ENCODE results near the gene PRF1. TPM values are rescaled to one million over a fixed set of nuclear protein-coding genes. Genes with fewer than 3 reads are reported as not detected.

The PRF1 gene
- total and polyA plus RNA-seq, 8 donors, result under 0.01 to 11.0 (median 1.4) TPM; not detected in 1

GRCh38 chr10:70575486-70575873 is 27.1 kb downstream of the PRF1 start:
- Histone ChIP-seq H3K27me3 (no peaks in the 10 kb centered on the region), H3K4me3 (no peak overlapping the region), H3K27ac (peak overlapping the region in 3 of 5 donors; percentile 61 to 73 (median 68)), H3K9me3 (no peaks in the 10 kb centered on the region), H3K36me3 (peaks cover 0 to 7% (median 0%) of the 10 kb centered on the region in 4 donors), H3K4me1 (peaks cover 14 to 34% (median 30%) of the 10 kb centered on the region in 4 donors)
- WGBS, 5 donors, result 21 to 37% (median 31%) methylated on average over 3 to 4 of the region's 4 CpGs
- no peak for TF ChIP-seq CTCF (IDR thresholded peaks at IDR 0.05)
- no peak for TF ChIP-seq POLR2AphosphoS5 (IDR thresholded peaks at IDR 0.05)
- TF ChIP-seq POLR2A (IDR thresholded peaks at IDR 0.05), result no peak
- TF ChIP-seq EP300 (IDR thresholded peaks at IDR 0.05), result no peak
- intact Hi-C loops (cut with DNase I; ENCODE audit: low total_unique reads), result no loop called here
- DNase-seq, result no peak

DNA sequence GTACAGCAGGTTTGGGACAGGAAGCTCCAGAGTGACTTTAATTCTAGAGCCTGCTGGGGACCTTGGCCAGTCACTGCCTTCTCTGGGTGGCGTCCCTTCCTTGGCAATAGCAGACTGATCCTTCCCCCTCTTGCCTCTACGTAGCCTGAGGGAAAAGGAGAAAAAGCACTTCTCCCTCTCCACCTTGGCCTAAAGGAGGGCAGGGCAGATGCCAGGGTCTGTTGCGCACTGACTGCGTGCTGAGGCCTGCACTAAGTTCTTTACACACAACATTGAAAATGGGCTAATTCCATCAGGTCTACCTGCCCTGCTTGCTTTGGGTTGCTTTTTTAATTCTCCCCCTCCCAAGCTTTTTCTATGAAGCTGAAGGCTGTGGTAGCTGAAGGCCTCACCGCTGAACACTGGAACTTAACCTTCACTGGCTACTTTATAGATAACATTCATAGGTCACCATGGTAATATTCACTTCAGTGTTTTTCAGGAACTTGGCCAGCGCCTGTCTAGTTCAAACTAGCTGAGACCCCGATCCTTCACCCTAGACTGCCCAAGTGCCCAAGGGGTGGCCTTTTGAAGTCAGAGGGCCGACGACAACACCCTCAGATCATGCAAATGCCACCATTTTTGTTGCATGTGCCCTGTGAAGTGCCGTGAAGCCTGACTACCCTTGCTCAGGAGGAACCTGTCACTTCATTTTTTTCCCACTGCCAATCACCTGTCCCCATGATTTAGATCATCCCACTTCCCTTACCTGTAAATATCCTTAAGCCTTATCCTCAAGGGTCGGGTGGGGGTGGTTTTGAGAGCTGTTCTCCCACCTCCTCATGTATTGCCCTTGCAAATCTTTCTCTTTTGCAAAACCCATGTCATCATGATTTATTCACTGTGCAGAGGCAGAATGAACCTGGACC is 28.7 kb downstream of the PRF1 start:
- Histone ChIP-seq H3K27ac (no peak overlapping the region), H3K4me1 (peaks cover 14 to 33% (median 27%) of the 10 kb centered on the region in 4 donors), H3K9me3 (no peaks in the 10 kb centered on the region), H3K4me3 (no peak overlapping the region), H3K27me3 (no peaks in the 10 kb centered on the region), H3K36me3 (peaks cover 0 to 13% (median 0%) of the 10 kb centered on the region in 4 donors)
- TF ChIP-seq POLR2A (IDR thresholded peaks at IDR 0.05), result no peak
- WGBS, 5 donors, result 65 to 86% (median 74%) methylated on average over 11 of the region's 11 CpGs
- intact Hi-C loops (cut with DNase I; ENCODE audit: low total_unique reads), result no loop called here
- no peak for DNase-seq

DNA sequence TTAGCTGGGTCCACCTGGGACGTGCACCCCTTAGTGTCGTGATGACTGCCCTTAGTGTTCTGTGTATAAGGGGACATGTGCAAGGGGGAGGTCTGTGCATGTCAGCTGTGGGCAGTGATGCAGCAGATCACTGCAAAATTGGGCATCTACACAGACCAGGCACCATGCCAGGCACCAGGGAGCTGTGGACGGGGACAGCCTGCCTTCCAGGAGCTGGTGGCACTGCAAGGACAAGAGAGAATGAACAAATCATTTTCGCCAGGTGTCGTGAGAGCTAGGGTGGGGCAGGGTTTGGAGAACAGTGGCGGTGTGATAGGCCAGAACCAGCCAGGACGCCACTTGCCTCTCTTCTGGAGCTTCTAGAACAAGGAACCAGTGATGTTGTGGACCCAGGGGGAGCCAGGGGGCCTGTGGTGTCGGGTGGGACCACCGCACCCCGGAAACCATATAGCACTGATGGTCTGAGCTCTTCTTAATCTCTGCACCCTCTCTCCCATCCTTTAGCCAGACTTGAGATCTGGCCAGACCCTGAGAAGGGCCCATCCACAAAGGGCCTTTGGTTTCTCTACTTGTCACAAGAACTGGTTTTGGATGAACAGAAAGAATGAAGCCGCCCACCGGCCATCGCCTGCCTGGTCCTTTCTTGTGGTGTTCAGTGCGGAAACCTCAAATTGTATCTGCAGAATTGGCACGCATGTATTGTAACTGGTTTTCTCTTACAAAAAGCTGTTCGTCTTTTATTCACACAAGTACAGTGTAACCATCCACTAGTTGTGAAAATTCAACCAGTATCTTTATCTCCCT is 30.7 kb downstream of the PRF1 start:
- Histone ChIP-seq H3K27me3 (no peaks in the 10 kb centered on the region), H3K4me3 (no peak overlapping the region), H3K27ac (no peak overlapping the region), H3K36me3 (peaks cover 0 to 25% (median 3%) of the 10 kb centered on the region in 4 donors), H3K4me1 (peaks cover 14 to 20% (median 15%) of the 10 kb centered on the region in 4 donors), H3K9me3 (no peaks in the 10 kb centered on the region)
- DNase-seq, result no peak
- WGBS, 5 donors, result 74 to 89% (median 86%) methylated on average over 12 to 16 of the region's 16 CpGs
- TF ChIP-seq POLR2AphosphoS5 (IDR thresholded peaks at IDR 0.05) (no peak), POLR2A (IDR thresholded peaks at IDR 0.05) (no peak), EP300 (IDR thresholded peaks at IDR 0.05) (no peak), CTCF (IDR thresholded peaks at IDR 0.05) (no peak)
- intact Hi-C loops (cut with DNase I; ENCODE audit: low total_unique reads), result no loop called here

- Histone ChIP-seq H3K9me3 (no peaks in the 10 kb centered on the region), H3K27ac (no peak overlapping the region), H3K36me3 (peaks cover 0 to 31% (median 5%) of the 10 kb centered on the region in 4 donors), H3K4me1 (peaks cover 8 to 14% (median 9%) of the 10 kb centered on the region in 4 donors), H3K27me3 (no peaks in the 10 kb centered on the region), H3K4me3 (no peak overlapping the region)
- TF ChIP-seq POLR2A (IDR thresholded peaks at IDR 0.05), result no peak
- no peak for TF ChIP-seq EP300 (IDR thresholded peaks at IDR 0.05)
- no peak for TF ChIP-seq CTCF (IDR thresholded peaks at IDR 0.05)
- WGBS, 5 donors, result 66 to 94% (median 76%) methylated on average over 2 to 4 of the region's 4 CpGs
- intact Hi-C loops (cut with DNase I; ENCODE audit: low total_unique reads), result no loop called here
- no peak for DNase-seq
Observed at GRCh38 chr10:70571236-70571635, 31.3 kb downstream of the PRF1 start.
